Trophoblast cell (in vitro differentiated cells and primary cell): Measurements from ENCODE around the gene EPHA3.

Experiments
- DNase-seq, 2 donors: peaks; one replicate each; pipeline ENCODE4 v3.0.0-alpha.2; 2016
- H2AFZ ChIP-seq: 2 replicates; pipeline ENCODE4 v1.6.1; 2013; ENCODE audit warnings: low read length, moderate library complexity, mild to moderate bottlenecking; ENCODE audit not compliant: insufficient read depth, poor library complexity
- H2AK5ac ChIP-seq: 2 replicates; pipeline ENCODE4 v1.6.1; 2013; ENCODE audit warnings: mild to moderate bottlenecking, low read length
- H2BK120ac ChIP-seq: 2 replicates; pipeline ENCODE4 v1.6.1; 2013; ENCODE audit warnings: low read length, mild to moderate bottlenecking, moderate library complexity; ENCODE audit not compliant: insufficient read depth, poor library complexity
- H2BK12ac ChIP-seq: 2 replicates; pipeline ENCODE4 v1.6.1; 2013; ENCODE audit warnings: mild to moderate bottlenecking, low read length, moderate library complexity
- H2BK5ac ChIP-seq: 2 replicates; pipeline ENCODE4 v1.6.1; 2013; ENCODE audit warnings: low read length, low read depth, moderate library complexity, mild to moderate bottlenecking; ENCODE audit not compliant: poor library complexity
- H3K14ac ChIP-seq: 2 replicates; pipeline ENCODE4 v1.6.1; 2013; ENCODE audit warnings: mild to moderate bottlenecking, low read length
- H3K18ac ChIP-seq: 2 replicates; pipeline ENCODE4 v1.6.1; 2013; ENCODE audit warnings: mild to moderate bottlenecking, low read length
- H3K23ac ChIP-seq: 2 replicates; pipeline ENCODE4 v1.6.1; 2013; ENCODE audit warnings: low read length
- H3K27ac ChIP-seq: 2 replicates; pipeline ENCODE4 v1.5.1; 2013; ENCODE audit warnings: low read depth, mild to moderate bottlenecking, inconsistent platforms, low read length, moderate library complexity
- H3K27me3 ChIP-seq: 2 replicates; pipeline ENCODE4 v1.6.1; 2013; ENCODE audit warnings: inconsistent platforms, mild to moderate bottlenecking, low read length, moderate library complexity; ENCODE audit not compliant: insufficient read depth
- H3K36me3 ChIP-seq, 2 experiments: 1 replicate in 1 of 2; 2 replicates in 1 of 2; pipeline ENCODE4 v1.6.1; 2013; ENCODE audit warnings: low read length in 2 of 2, mild to moderate bottlenecking in 2 of 2, moderate library complexity in 1 of 2; ENCODE audit not compliant: insufficient read depth in 2 of 2, control insufficient read depth in 1 of 2
- H3K4ac ChIP-seq: 2 replicates; pipeline ENCODE4 v1.6.1; 2013; ENCODE audit warnings: low read depth, mild to moderate bottlenecking, low read length, moderate library complexity
- H3K4me1 ChIP-seq, 2 experiments: 1 replicate in 1 of 2; 2 replicates in 1 of 2; pipeline ENCODE4 v1.6.1; 2013; ENCODE audit warnings: low read length in 2 of 2, mild to moderate bottlenecking in 2 of 2, moderate library complexity in 1 of 2; ENCODE audit not compliant: insufficient read depth in 2 of 2, control insufficient read depth in 1 of 2
- H3K4me2 ChIP-seq: 2 replicates; pipeline ENCODE4 v1.6.1; 2013; ENCODE audit warnings: inconsistent platforms, mild to moderate bottlenecking, low read length, moderate library complexity
- H3K4me3 ChIP-seq: 2 replicates; pipeline ENCODE4 v1.5.1; 2013; ENCODE audit warnings: mild to moderate bottlenecking, low read depth, low read length, inconsistent platforms
- H3K79me1 ChIP-seq: one replicate; pipeline ENCODE4 v1.6.1; 2013; ENCODE audit warnings: low read length
- H3K79me2 ChIP-seq: 2 replicates; pipeline ENCODE4 v1.6.1; 2013; ENCODE audit warnings: low read length, mild to moderate bottlenecking; ENCODE audit not compliant: control insufficient read depth, insufficient read depth, poor library complexity
- H3K9ac ChIP-seq: 2 replicates; pipeline ENCODE4 v1.6.1; 2013; ENCODE audit warnings: mild to moderate bottlenecking, low read length
- H3K9me3 ChIP-seq: 2 replicates; pipeline ENCODE4 v1.6.1; 2013; ENCODE audit warnings: low read depth, mild to moderate bottlenecking, control low read depth, inconsistent platforms, low read length; ENCODE audit not compliant: insufficient read depth
- H4K12ac ChIP-seq: 2 replicates; pipeline ENCODE4 v1.6.1; 2013; ENCODE audit warnings: low read depth, mild to moderate bottlenecking, low read length, moderate library complexity
- H4K8ac ChIP-seq: 2 replicates; pipeline ENCODE4 v1.6.1; 2013; ENCODE audit warnings: low read depth, mild to moderate bottlenecking, low read length, moderate library complexity
- H4K91ac ChIP-seq: one replicate; pipeline ENCODE4 v1.6.1; 2013; ENCODE audit warnings: low read depth, mild to moderate bottlenecking, low read length, moderate library complexity
- WGBS: extraction: QIAGEN DNeasy Blood & Tissue Kit; methylation state at CpG from one replicate; pipeline ENCODE4 v1.1.7; 2013; ENCODE audit warnings: missing lambda C conversion rate; ENCODE audit not compliant: insufficient read length, insufficient coverage; ENCODE audit errors: extremely low coverage; 5-methylcytosine and 5-hydroxymethylcytosine counted together

The EPHA3 gene

GRCh38 chr3:89506462-89507103, 399.2 kb downstream of the EPHA3 start:
- Histone ChIP-seq H2BK120ac (no peak overlapping the region), H3K9ac (no peak overlapping the region), H3K9me3 (no peaks in the 10 kb centered on the region), H2BK5ac (no peak overlapping the region), H3K4me2 (no peak overlapping the region), H3K27ac (no peak overlapping the region), H3K4me1 (no peaks in the 10 kb centered on the region), H2AK5ac (no peak overlapping the region), H3K4ac (no peak overlapping the region), H3K14ac (no peak overlapping the region), H3K79me1 (no peaks in the 10 kb centered on the region), H3K79me2 (no peaks in the 10 kb centered on the region), H3K23ac (no peak overlapping the region), H2BK12ac (no peak overlapping the region), H3K27me3 (no peaks in the 10 kb centered on the region), H4K8ac (no peak overlapping the region), H3K18ac (no peak overlapping the region), H3K36me3 (no peaks in the 10 kb centered on the region), H4K91ac (no peak overlapping the region), H4K12ac (no peak overlapping the region), H2AFZ (no peak overlapping the region), H3K4me3 (no peak overlapping the region)
- DNase-seq, result no peak
- no CpG with 5 or more reads among the region's 3 CpGs for WGBS

- Histone ChIP-seq H3K27ac (no peak overlapping the region), H3K9me3 (no peaks in the 10 kb centered on the region), H4K12ac (no peak overlapping the region), H3K36me3 (no peaks in the 10 kb centered on the region), H3K4me1 (no peaks in the 10 kb centered on the region), H2AFZ (no peak overlapping the region), H3K4me2 (no peak overlapping the region), H3K79me1 (no peaks in the 10 kb centered on the region), H2BK12ac (no peak overlapping the region), H2BK120ac (no peak overlapping the region), H3K4ac (no peak overlapping the region), H3K79me2 (no peaks in the 10 kb centered on the region), H3K23ac (no peak overlapping the region), H3K9ac (no peak overlapping the region), H4K91ac (no peak overlapping the region), H4K8ac (no peak overlapping the region), H3K27me3 (no peaks in the 10 kb centered on the region), H3K4me3 (no peak overlapping the region), H3K18ac (no peak overlapping the region), H2BK5ac (no peak overlapping the region), H3K14ac (no peak overlapping the region), H2AK5ac (no peak overlapping the region)
- whole genome bisulfite sequencing, result no CpG with 5 or more reads among the region's 1 CpG
- no peak for DNase-seq
Measured at GRCh38 chr3:89521328-89521727, 413.9 kb downstream of the EPHA3 start.

DNA sequence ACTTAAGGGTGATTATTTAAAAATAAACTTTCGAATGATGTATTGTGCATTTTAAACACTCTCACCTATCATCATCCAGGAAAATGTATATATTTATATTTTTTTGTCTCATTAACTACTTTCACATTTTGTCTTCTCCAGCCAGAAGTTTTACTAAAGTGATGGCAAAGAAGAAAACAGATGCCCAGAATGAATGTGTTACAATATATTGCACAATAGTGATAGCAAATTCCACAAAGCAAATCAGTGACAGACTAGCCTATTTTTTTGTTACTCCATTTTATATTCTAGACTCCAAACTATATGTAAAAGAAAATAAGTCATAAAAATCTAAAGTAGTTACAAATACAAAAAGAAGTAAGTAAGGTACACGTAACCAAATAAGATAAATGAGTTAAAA, 414.7 kb downstream of the EPHA3 start:
- no peaks in the 10 kb centered on the region for H3K36me3 ChIP-seq
- DNase-seq, result no peak
- no peak overlapping the region for H3K4ac ChIP-seq
- no peaks in the 10 kb centered on the region for H3K27me3 ChIP-seq
- H3K4me2 ChIP-seq, result no peak overlapping the region
- no peak overlapping the region for H3K27ac ChIP-seq
- no peak overlapping the region for H2BK5ac ChIP-seq
- no peak overlapping the region for H3K14ac ChIP-seq
- H2AFZ ChIP-seq, result no peak overlapping the region
- no peaks in the 10 kb centered on the region for H3K79me2 ChIP-seq
- H3K9ac ChIP-seq, result no peak overlapping the region
- no peak overlapping the region for H4K91ac ChIP-seq
- H3K18ac ChIP-seq, result no peak overlapping the region
- no peaks in the 10 kb centered on the region for H3K79me1 ChIP-seq
- H3K23ac ChIP-seq, result no peak overlapping the region
- H2BK12ac ChIP-seq, result no peak overlapping the region
- no peak overlapping the region for H2BK120ac ChIP-seq
- H3K4me3 ChIP-seq, result no peak overlapping the region
- no peak overlapping the region for H4K12ac ChIP-seq
- H3K4me1 ChIP-seq, result no peaks in the 10 kb centered on the region
- no CpG with 5 or more reads among the region's 2 CpGs for WGBS
- no peaks in the 10 kb centered on the region for H3K9me3 ChIP-seq
- no peak overlapping the region for H2AK5ac ChIP-seq
- no peak overlapping the region for H4K8ac ChIP-seq

DNA sequence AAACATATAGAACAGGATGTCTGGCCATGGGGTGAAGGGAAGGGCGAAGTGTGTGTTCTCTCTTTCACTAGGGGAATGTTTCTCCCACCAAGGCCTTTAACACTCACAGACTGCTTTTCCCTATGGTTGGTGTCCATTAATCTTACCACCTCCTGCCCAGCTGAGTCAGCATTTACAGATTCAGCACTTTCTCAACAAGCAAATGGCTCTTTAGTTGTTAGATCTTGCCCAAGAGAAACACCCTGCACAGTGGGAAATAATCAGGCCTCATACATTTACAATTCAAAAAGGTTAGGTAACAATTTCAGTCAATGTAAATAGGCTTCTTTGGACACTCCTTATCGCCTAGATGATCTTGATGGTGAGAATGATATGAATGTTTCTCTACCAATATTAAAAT, 418.2 kb downstream of the EPHA3 start:
- Histone ChIP-seq H3K9ac (peak overlapping the region; percentile 33), H3K79me2 (no peaks in the 10 kb centered on the region), H3K4me2 (no peak overlapping the region), H2AK5ac (no peak overlapping the region), H2BK120ac (no peak overlapping the region), H4K91ac (no peak overlapping the region), H3K27ac (no peak overlapping the region), H3K4ac (no peak overlapping the region), H3K4me1 (no peaks in the 10 kb centered on the region), H3K4me3 (no peak overlapping the region), H3K79me1 (no peaks in the 10 kb centered on the region), H4K8ac (no peak overlapping the region), H2BK12ac (no peak overlapping the region), H4K12ac (no peak overlapping the region), H3K18ac (no peak overlapping the region), H3K14ac (no peak overlapping the region), H3K9me3 (no peaks in the 10 kb centered on the region), H3K36me3 (no peaks in the 10 kb centered on the region), H2AFZ (no peak overlapping the region), H3K27me3 (no peaks in the 10 kb centered on the region), H2BK5ac (no peak overlapping the region), H3K23ac (no peak overlapping the region)
- WGBS, result no CpG with 5 or more reads among the region's 2 CpGs
- no peak for DNase-seq
